A549 (cell line): ENCODE data around the gene RIF1.

Experiments used
- CTCF ChIP-seq: fragments of >200 bp; sonication (Bioruptor Twin); formaldehyde crosslinking; IDR thresholded peaks from 3 replicates; pipeline ENCODE4 v1.5.1; 2016
- EP300 ChIP-seq, 2 experiments: fragments of >200 bp; sonication (Bioruptor Twin); formaldehyde crosslinking; IDR thresholded peaks; 2 replicates in 1 of 2; 3 replicates in 1 of 2; pipeline ENCODE4 v1.6.1; 2016 to 2017
- POLR2A ChIP-seq: IDR thresholded peaks from 2 replicates; pipeline ENCODE4 v1.6.1; 2012; ENCODE audit warnings: mild to moderate bottlenecking, low read length
- TF ChIP-seq, protein P1 (sequence below): fragments of 450-650 bp; IDR thresholded peaks from 2 replicates; pipeline ENCODE4 v1.6.1; 2014; ENCODE audit warnings: antibody characterized with exemption
- TF ChIP-seq, protein P2 (sequence below): fragments of 150-350 bp; IDR thresholded peaks from 2 replicates; pipeline ENCODE4 v1.6.1; 2014; ENCODE audit warnings: low read depth, mild to moderate bottlenecking, low read length

DNA sequence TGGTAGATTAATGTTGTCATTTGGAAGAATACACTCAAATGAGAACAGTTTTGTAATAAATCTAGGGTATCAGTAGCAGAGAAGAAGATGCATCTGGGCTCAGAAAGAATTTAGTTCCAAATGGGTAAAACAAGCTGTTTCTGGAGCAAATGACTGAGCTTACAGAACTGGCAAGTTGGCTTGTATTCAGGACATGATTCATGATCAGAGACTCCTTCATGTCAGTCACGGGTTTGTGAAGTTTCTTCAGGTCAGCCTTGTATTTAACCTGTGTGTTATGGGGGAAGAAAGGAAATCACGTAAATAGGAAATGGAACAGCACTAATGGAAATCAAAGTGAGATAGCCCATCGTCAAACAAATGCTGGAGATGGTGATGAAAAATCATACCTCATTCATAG, 109.1 kb downstream of the RIF1 start:
- TF ChIP-seq CTCF (no peak), POLR2A (no peak), EP300 (IDR thresholded peaks at IDR 0.05) (no peak)
- TF ChIP-seq, protein P1, sequence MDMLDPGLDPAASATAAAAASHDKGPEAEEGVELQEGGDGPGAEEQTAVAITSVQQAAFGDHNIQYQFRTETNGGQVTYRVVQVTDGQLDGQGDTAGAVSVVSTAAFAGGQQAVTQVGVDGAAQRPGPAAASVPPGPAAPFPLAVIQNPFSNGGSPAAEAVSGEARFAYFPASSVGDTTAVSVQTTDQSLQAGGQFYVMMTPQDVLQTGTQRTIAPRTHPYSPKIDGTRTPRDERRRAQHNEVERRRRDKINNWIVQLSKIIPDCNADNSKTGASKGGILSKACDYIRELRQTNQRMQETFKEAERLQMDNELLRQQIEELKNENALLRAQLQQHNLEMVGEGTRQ = no peak
- TF ChIP-seq, protein P2, sequence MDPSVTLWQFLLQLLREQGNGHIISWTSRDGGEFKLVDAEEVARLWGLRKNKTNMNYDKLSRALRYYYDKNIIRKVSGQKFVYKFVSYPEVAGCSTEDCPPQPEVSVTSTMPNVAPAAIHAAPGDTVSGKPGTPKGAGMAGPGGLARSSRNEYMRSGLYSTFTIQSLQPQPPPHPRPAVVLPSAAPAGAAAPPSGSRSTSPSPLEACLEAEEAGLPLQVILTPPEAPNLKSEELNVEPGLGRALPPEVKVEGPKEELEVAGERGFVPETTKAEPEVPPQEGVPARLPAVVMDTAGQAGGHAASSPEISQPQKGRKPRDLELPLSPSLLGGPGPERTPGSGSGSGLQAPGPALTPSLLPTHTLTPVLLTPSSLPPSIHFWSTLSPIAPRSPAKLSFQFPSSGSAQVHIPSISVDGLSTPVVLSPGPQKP = no peak
